NCI-H146 treated with DMSO at 0.1 percent for 48 hours (cell line): ENCODE data around the gene PRKCSH.
"Not testable (repeated sequence)": the region's sequence is repeated elsewhere in the genome, so short reads cannot be mapped to it uniquely, and the experiment has no call there.

ENCODE experiments used
- DNase-seq: peaks from one replicate; lab custom pipeline; 2025; ENCODE audit not compliant: unreplicated experiment; lab: John Stamatoyannopoulos, UW

The PRKCSH gene

GRCh38 chr19:11435057-11435832, at the start of gene PRKCSH, which contains the start of gene ODAD3:
TSS of gene PRKCSH (plus strand) at chr19:11435635. CDS start at chr19:11436118, 483 bp downstream.
TSS of gene ODAD3 (minus strand) at chr19:11435121. CDS start at chr19:11435016, 105 bp downstream.
- peak; percentile 100 for DNase-seq

GRCh38 chr19:11387162-11388034, 48.0 kb upstream of the PRKCSH start:
- DNase-seq: no peak

GRCh38 chr19:11390359-11390758, 45.1 kb upstream of the PRKCSH start:
- no peak for DNase-seq

- DNase-seq: no peak
These were observed 44.3 kb upstream of the PRKCSH start for GRCh38 chr19:11390933-11391680.

DNA sequence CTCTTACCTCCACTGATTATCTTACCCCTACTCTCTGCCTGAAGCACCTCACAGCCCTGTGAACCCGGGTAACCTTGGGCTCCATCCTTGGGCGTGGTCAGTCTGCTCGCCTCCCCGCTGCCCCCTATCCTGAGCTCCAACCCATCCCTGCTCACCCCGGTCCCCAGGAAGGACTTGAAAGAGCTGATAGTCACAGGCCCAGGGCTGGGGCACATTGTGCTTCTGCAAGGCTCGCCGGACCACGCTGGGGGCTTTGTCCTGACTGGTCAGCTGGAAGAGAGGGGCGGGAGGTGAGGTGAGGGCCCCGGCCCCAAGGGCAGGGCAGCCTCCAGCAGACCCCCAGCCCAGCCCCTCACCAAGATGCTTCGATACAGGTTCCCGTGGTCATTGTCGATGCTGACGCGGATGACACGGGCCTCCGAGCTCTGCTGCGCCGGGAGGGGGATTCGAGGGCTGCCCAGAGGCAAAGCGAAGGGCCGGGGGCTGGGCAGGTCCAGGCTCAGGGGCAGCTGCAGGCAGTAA, 38.3 kb upstream of the PRKCSH start:
- no peak for DNase-seq

DNA sequence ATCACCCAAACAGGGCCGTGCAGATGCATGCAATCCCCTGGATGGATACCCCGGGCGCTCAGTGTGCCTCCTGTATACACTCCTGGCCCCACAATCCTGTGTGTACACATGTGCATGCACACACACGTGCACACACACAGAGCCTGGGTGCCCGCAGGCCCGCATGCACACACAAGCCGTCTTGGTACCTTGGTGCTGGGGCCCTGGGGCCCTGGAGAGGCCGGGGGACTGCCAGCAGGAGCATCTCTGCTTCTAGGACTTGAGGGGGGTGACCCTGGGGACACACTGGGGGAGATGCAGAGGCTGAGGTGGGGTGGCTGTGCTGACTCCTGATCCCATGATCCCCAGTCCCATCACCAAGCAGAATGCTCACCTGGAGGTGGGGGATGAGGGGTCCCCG, 35.8 kb upstream of the PRKCSH start:
- no peak for DNase-seq

- no peak for DNase-seq
These were observed 34.6 kb upstream of the PRKCSH start for GRCh38 chr19:11400798-11401197.

DNA sequence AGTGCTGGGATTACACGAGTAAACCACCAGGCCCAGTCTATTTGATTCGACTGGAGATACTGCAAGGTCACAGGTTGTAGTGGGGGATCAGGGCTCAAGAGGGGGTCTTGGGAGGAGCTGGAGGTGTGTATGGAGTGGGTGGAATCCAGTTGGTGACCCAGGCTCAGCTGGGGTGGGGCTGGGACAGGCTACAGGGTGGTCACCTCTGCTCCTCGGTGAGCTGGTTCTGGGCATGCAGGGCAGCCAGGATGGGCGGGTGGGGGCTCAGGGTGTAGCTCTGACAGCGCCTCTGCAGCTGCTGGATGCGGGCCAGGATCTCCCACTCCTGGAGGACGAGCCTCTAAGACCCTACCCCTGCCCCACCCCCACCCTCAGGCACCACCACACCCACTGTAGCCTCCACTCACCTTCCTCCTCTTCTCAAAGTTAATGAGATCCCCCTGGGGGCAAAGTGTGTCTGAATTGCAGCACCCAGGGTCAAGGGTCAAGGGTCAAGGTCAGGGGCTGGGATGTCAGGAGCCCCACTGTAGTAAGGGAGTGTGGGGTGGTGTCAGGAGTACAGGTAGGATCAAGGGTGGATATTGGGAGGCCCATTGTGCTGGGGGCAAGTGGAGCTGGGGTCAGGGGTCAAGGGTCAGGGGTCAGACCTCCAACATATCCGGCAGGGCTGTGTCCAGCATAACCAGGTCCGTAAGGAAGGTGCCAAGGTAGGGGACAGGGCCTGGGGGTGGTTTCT, 33.5 kb upstream of the PRKCSH start:
- no peak for DNase-seq

DNA sequence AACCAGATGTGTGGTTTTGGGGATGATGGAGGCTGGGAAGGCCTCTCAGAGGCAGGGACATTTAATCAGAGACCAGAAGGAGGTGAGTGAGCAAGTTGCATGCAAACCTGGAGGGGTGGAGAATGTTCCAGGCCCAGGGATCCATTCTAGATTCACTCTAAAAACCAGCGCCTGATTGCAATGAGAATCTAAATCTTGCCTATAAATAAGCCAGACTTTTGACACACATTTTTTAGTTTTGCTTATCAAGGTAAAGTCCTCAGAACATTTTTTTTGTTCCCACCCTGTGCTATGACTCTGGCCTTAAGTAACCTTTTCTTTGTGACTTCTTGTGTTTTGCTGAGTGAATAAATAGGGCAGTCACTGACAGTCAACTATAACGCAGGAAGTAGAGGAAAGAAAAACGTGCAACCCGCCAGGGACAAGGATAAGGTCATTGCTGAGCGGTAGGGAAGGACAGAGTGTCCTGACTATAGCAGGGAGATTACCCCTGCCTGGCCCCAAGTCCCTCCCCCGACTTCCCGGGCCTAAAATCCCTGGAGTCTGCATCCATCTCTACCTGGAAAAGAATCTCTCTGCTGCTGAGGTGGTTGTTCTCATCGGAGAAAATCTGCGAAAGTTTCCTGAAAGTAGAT, 30.7 kb upstream of the PRKCSH start:
- no peak for DNase-seq

DNA sequence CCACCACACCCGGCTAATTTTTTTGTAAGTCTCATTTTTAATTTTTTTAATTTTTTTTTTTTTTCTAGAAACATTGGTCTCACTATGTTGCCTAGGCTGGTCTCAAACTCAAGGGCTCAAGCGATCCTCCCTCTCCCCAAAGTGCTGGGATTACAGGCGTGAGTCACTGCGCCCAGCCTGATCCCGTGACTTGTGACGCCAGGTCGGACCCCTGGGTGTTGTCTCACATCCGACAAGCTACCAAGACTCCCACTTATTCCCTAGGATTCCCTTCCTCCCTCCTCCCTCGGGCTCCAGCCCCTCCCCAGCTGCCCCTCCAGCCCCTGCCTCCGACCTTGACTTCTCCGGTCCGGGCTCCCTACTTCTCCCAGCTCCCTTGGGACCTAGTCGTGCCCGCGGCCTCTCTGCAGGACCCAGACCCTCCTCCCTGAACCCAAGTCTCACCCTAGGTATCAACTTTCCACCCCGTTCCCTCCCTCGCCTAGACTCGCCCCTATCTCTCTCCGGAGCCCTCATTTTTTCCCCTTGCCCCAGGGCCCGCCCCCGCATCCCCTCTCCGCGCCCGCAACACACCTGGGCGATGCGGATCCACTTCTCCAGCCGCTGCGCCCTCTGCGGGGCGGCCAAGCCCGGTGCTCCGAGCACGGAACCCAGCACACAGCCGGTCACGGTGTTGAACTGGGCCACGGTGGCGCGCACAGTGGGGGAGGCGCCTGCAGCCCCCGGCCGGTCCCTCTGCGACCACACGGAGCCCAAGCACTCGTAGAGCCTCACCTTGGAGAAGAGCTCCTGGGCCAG, 29.4 kb upstream of the PRKCSH start:
- DNase-seq: no peak

GRCh38 chr19:11406703-11407236, 28.7 kb upstream of the PRKCSH start:
- DNase-seq: not testable (repeated sequence)

DNA sequence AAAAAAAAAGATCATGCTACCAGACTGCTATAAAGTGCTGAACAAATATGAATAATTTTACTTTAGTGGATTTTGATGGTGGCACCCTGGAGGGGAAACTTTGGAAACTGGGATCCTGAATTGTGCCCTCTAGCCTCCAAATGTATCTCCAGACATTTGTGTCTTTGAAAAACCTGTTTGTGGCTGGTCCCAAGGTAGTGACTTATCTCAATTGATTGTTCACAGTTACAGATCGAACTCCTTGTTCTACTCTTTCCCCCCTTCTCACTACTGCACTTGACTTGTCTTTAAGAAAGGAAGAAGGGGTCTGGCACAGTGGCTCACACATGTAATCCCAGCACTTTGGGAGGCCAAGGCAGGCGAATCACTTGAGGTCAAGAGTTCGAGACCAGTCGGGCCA, 26.8 kb upstream of the PRKCSH start:
- DNase-seq: no peak

DNA sequence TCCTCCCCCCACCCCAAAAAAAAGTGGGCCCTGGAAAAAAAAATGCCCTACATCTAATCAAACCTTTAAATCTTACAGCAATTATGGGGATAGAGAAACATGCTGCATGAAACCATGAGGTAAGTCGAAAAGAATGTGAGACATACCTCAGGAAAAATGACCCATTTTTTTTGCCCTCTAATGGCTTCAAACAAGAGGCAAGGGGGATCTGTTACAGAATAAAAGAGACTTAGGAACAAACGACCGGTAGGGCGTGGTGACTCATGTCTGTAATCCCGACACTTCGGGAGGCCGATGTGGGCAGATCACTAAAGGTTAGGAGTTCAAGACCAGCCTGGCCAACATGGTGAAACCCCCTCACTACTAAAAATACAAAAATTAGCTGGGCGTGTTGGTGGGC, 24.8 kb upstream of the PRKCSH start:
- no peak for DNase-seq

DNA sequence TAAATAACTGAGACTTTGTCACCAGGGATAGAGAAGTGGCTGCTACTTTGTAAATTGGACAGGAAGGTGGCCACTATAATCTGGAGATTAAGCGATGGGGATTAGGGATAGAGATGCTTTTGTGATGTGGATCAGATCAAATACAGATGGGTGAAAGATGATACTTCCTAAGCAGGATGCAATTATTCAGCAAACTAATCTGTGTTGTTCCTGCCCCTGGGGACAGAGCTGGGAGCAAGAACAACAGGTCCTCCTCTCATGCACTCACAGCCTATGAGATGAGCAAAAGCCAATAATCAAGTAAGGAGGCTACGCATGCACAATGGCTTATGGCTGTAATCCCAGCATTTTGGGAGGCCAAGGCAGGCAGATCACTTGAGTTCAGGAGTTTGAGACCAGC, 20.9 kb upstream of the PRKCSH start:
- peak; percentile 65 for DNase-seq

DNA sequence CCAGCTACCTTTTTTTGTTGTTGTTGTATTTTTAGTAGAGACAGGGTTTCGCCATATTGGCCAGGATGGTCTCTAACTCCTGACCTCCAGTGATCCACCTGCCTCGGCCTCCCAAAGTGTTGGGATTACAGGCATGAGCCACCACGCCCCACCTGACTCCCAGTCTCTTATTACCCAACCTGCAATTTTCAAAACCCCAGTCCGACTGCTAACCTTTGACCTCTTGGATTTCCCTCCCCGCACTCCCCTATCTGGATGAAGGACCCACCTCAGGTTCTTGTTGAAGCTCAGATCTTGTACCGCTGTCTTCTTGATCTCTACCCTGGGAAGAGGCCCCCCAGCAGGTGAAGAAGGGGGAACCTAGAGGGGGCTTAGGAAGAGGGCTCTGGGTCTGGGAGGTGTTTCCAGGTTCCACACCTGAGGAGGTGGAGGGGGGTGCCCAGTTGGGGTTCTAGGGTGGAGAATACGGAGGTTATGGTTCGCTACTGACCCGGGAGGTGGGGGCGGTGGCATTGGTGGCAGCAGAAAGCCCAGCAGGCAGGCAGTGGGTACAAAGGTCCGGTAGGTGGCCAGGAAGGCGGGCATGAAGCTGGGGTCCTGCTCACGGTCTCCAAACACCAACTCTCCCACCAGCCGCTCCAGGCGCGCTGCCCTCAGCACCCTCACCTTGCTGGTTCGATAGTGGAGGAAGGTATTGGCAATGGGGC, 18.9 kb upstream of the PRKCSH start:
- no peak for DNase-seq

- DNase-seq: no peak
These were observed 17.3 kb upstream of the PRKCSH start for GRCh38 chr19:11418094-11418548.

DNA sequence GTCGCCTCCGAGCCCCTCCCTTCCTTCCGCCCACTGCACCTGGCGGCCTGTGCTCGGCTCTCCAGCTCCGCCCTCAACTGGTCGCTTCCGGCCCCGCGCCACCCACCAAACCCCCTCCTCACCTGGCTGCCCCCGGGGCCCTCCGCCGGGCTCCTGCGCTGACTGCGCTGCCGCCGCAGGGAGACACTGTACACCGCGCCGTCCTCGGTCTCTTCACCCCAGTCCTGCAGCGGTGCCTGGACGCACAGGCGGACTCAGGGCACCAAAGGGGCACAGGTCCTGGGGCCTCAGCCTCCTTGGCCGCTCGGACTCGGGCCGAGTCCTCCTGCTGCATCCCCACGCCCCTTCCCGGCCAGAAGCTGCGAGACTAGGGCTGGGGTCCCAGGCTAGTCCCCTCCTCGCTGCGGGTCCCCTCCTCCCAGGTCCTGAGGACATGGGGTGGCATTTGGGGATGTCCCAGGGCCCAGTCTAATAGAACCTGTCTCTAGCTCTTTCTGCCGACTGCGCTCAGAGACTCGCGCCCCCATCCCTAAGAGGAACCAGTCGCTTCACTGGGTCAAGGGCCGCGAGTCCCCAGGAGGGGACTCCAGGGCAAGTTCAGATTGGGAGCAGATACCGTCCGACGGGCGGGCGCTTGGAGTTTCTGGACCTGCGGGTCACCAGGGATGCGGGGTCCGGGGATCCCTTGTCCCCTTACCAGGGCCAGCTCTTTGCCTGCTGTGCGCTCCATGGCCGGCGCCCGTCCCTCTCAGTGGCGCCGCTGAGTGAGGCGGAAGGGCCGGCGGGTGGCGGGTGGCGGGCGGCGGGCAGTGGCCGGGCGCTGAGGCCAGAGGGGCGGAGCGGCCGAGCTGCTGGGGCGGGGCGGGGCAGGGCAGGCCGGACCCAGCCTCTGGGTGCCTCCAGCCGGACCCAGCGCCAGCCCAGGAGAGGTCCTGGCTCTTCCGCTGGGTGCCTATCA, 16.6 kb upstream of the PRKCSH start, which contains the start of gene RGL3:
TSS of gene RGL3 (minus strand) at position 766 of the 958 bp plus-strand sequence. CDS start at position 730, 36 bp downstream.
- DNase-seq: peak; percentile 91
